OCI-LY1 (cell line): ENCODE results near the gene IL1RAPL2.

ENCODE experiments used
- H2AFZ ChIP-seq: fragments of 200-600 bp; sonication (generic), shearing (Covaris generic); 2 replicates; pipeline ENCODE4 v1.6.0; 2014; ENCODE audit warnings: antibody characterized with exemption, mild to moderate bottlenecking, low read length
- H3F3A ChIP-seq: fragments of 200-600 bp; sonication (generic), shearing (Covaris generic); 2 replicates; pipeline ENCODE4 v1.6.0; 2014; ENCODE audit warnings: mild to moderate bottlenecking, antibody characterized with exemption, low read length, moderate library complexity; ENCODE audit not compliant: insufficient read depth
- H3K27ac ChIP-seq: fragments of 200-600 bp; sonication (generic); 2 replicates; pipeline ENCODE4 v1.5.1; 2014; ENCODE audit warnings: low read length, mixed run types, mild to moderate bottlenecking, low read depth; ENCODE audit not compliant: poor library complexity, severe bottlenecking
- H3K27me3 ChIP-seq: fragments of 200-600 bp; sonication (generic); 2 replicates; pipeline ENCODE4 v1.6.0; 2014; ENCODE audit warnings: antibody characterized with exemption, mild to moderate bottlenecking, low read length, moderate library complexity; ENCODE audit not compliant: insufficient read depth
- H3K36me3 ChIP-seq: fragments of 200-600 bp; sonication (generic); 2 replicates; pipeline ENCODE4 v1.6.1; 2014; ENCODE audit warnings: mild to moderate bottlenecking, antibody characterized with exemption, low read length, moderate library complexity, mixed read lengths; ENCODE audit not compliant: insufficient read depth
- H3K4me1 ChIP-seq: fragments of 200-600 bp; sonication (generic); 2 replicates; pipeline ENCODE4 v1.5.1; 2014; ENCODE audit warnings: mild to moderate bottlenecking, low read length, moderate library complexity; ENCODE audit not compliant: insufficient read depth, severe bottlenecking
- H3K4me2 ChIP-seq: fragments of 200-600 bp; sonication (generic), shearing (Covaris generic); 2 replicates; pipeline ENCODE4 v1.6.1; 2014; ENCODE audit warnings: low read length
- H3K4me3 ChIP-seq: fragments of 200-600 bp; sonication (generic); 2 replicates; pipeline ENCODE4 v1.5.1; 2014; ENCODE audit warnings: low read length, low read depth, mild to moderate bottlenecking, mixed read lengths; ENCODE audit not compliant: poor library complexity, severe bottlenecking
- H3K79me2 ChIP-seq: fragments of 200-600 bp; shearing (Covaris generic); 2 replicates; pipeline ENCODE4 v1.6.1; 2016; ENCODE audit warnings: mixed run types, low read length, mixed read lengths; ENCODE audit not compliant: insufficient read depth
- H3K9ac ChIP-seq: fragments of 200-600 bp; sonication (generic), shearing (Covaris generic); 2 replicates; pipeline ENCODE4 v1.6.1; 2014; ENCODE audit warnings: mild to moderate bottlenecking, low read length, mixed read lengths
- H3K9me2 ChIP-seq: fragments of 200-600 bp; sonication (generic), shearing (Covaris generic); 2 replicates; pipeline ENCODE4 v1.6.1; 2014; ENCODE audit warnings: low read depth, mild to moderate bottlenecking, low read length, mixed read lengths
- H3K9me3 ChIP-seq: fragments of 200-600 bp; shearing (Covaris generic); 2 replicates; pipeline ENCODE4 v1.6.1; 2014; ENCODE audit warnings: low read length, mixed read lengths
- H4K20me1 ChIP-seq: fragments of 200-600 bp; sonication (generic), shearing (Covaris generic); 2 replicates; pipeline ENCODE4 v1.6.0; 2016; ENCODE audit warnings: mild to moderate bottlenecking, low read length; ENCODE audit not compliant: insufficient read depth
- CTCF ChIP-seq: fragments of 200-600 bp; sonication (generic), shearing (Covaris generic); IDR thresholded peaks from 2 replicates; pipeline ENCODE4 v1.5.1; 2017; ENCODE audit warnings: mild to moderate bottlenecking, antibody characterized with exemption, low read length, moderate library complexity, mixed read lengths
- EZH2 ChIP-seq: fragments of 200-600 bp; sonication (generic), shearing (Covaris generic); IDR thresholded peaks from 2 replicates; pipeline ENCODE4 v1.8.0; 2017; ENCODE audit warnings: borderline replicate concordance, mixed run types, mild to moderate bottlenecking, antibody characterized with exemption, low read length, moderate library complexity, mixed read lengths

The IL1RAPL2 gene

GRCh38 chrX:105269386-105269785 lies 703.4 kb downstream of the IL1RAPL2 start:
- no peaks in the 10 kb centered on the region for H3K9me3 ChIP-seq
- no peaks in the 10 kb centered on the region for H3K27me3 ChIP-seq
- no peak overlapping the region for H2AFZ ChIP-seq
- H3K79me2 ChIP-seq: no peaks in the 10 kb centered on the region
- no peak overlapping the region for H3K4me3 ChIP-seq
- H4K20me1 ChIP-seq: no peaks in the 10 kb centered on the region
- no peak overlapping the region for H3K4me2 ChIP-seq
- H3K9ac ChIP-seq: no peak overlapping the region
- no peaks in the 10 kb centered on the region for H3K4me1 ChIP-seq
- H3K27ac ChIP-seq: no peak overlapping the region
- no peaks in the 10 kb centered on the region for H3K36me3 ChIP-seq
- H3K9me2 ChIP-seq: no peaks in the 10 kb centered on the region
- TF ChIP-seq CTCF (no peak), EZH2 (no peak)
- no peaks in the 10 kb centered on the region for H3F3A ChIP-seq

- Histone ChIP-seq H3K4me3 (no peak overlapping the region), H3K9me3 (no peaks in the 10 kb centered on the region), H3K27ac (no peak overlapping the region), H3K27me3 (no peaks in the 10 kb centered on the region), H3K79me2 (no peaks in the 10 kb centered on the region), H3K36me3 (no peaks in the 10 kb centered on the region), H3F3A (no peaks in the 10 kb centered on the region), H2AFZ (no peak overlapping the region), H3K9me2 (no peaks in the 10 kb centered on the region), H3K4me2 (no peak overlapping the region), H4K20me1 (no peaks in the 10 kb centered on the region), H3K4me1 (no peaks in the 10 kb centered on the region), H3K9ac (no peak overlapping the region)
- TF ChIP-seq CTCF: no peak
- no peak for TF ChIP-seq EZH2
Measured at GRCh38 chrX:105273326-105273725, 707.3 kb downstream of the IL1RAPL2 start.

GRCh38 chrX:105274091-105274490 lies 708.1 kb downstream of the IL1RAPL2 start:
- Histone ChIP-seq H3K36me3 (no peaks in the 10 kb centered on the region), H3K27me3 (no peaks in the 10 kb centered on the region), H3F3A (no peaks in the 10 kb centered on the region), H4K20me1 (no peaks in the 10 kb centered on the region), H3K4me3 (no peak overlapping the region), H3K27ac (no peak overlapping the region), H3K79me2 (no peaks in the 10 kb centered on the region), H2AFZ (no peak overlapping the region), H3K9ac (no peak overlapping the region), H3K9me2 (no peaks in the 10 kb centered on the region), H3K4me2 (no peak overlapping the region), H3K9me3 (no peaks in the 10 kb centered on the region), H3K4me1 (no peaks in the 10 kb centered on the region)
- TF ChIP-seq EZH2 (no peak), CTCF (no peak)
